Measurements from ENCODE around the gene ABLIM2. TPM values are rescaled to one million over a fixed set of nuclear protein-coding genes. Genes with fewer than 3 reads are reported as not detected.
A peak's percentile ranks its signal among the peaks of the same experiment; 100 is the strongest.

Gene ABLIM2
- total RNA-seq, 1 experiment from 2014 or later: 1.0 TPM

- WGBS (ENCODE audit: extremely low coverage, insufficient read length, low lambda C conversion rate): no CpG with 5 or more reads among the region's 2 CpGs
Measured at GRCh38 chr4:8038083-8038482, 120.5 kb downstream of the ABLIM2 start.

More at GRCh38 chr4:8038083-8038482, 120.5 kb downstream of the ABLIM2 start:
- Histone ChIP-seq H3K18ac (ENCODE audit: insufficient read length, low read depth, low read length) (no peak overlapping the region), H2BK12ac (ENCODE audit: insufficient read length, low read depth, low read length) (no peak overlapping the region), H2BK15ac (ENCODE audit: low read depth, low read length) (no peak overlapping the region), H3K23me2 (ENCODE audit: insufficient read length, low read depth, low read length, poor library complexity, severe bottlenecking) (peaks cover 3% of the 10 kb centered on the region), H3K27me3 (ENCODE audit: insufficient read depth, low read length) (no peaks in the 10 kb centered on the region), H2AK5ac (ENCODE audit: insufficient read length, low read length) (no peak overlapping the region), H3K79me1 (ENCODE audit: insufficient read depth, low read depth, low read length, poor library complexity, severe bottlenecking) (no peaks in the 10 kb centered on the region), H4K8ac (replicated peaks; ENCODE audit: insufficient read length, low read depth, low read length) (no peak overlapping the region), H2BK120ac (ENCODE audit: low read depth, low read length, poor library complexity, severe bottlenecking) (no peak overlapping the region), H2BK20ac (ENCODE audit: low read depth, low read length, poor library complexity, severe bottlenecking) (no peak overlapping the region), H4K5ac (ENCODE audit: insufficient read length, low read depth, low read length) (no peak overlapping the region), H3K27ac (ENCODE audit: insufficient read length, low read depth, low read length) (no peak overlapping the region), H3K4me1 (ENCODE audit: insufficient read depth, low read length) (no peaks in the 10 kb centered on the region), H3K56ac (ENCODE audit: insufficient read length, low read depth, low read length) (no peak overlapping the region), H3K9ac (ENCODE audit: extremely low read depth, insufficient read length, low read length) (no peak overlapping the region), H3K9me3 (ENCODE audit: control insufficient read depth, low read depth, low read length) (no peaks in the 10 kb centered on the region), H3K14ac (ENCODE audit: insufficient read depth, low read length) (no peak overlapping the region; the same call in 1 of the 2 replicates), H3T11ph (ENCODE audit: low read length) (no peak overlapping the region), H4K20me1 (ENCODE audit: control insufficient read depth, insufficient read depth, insufficient read length) (no peaks in the 10 kb centered on the region), H3K4me2 (ENCODE audit: insufficient read depth, insufficient read length, low read length) (no peak overlapping the region), H3K79me2 (ENCODE audit: insufficient read depth, low read length) (no peaks in the 10 kb centered on the region), H2AFZ (ENCODE audit: low read length) (no peak overlapping the region), H2BK5ac (ENCODE audit: insufficient read length, low read length) (no peak overlapping the region), H3K23ac (ENCODE audit: insufficient read length, low read depth, low read length) (no peak overlapping the region), H3K4ac (ENCODE audit: low read depth, low read length) (no peak overlapping the region), H4K91ac (ENCODE audit: insufficient read length, low read depth, low read length) (no peak overlapping the region)
- no peaks in the 10 kb centered on the region for H3K36me3 Mint-ChIP-seq (ENCODE audit: insufficient read depth in 1 of 3, low read depth in 3 of 3)
- H3K4me1 Mint-ChIP-seq: peaks cover 13 to 16% of the 10 kb centered on the region in 2 experiments
- H3K27ac Mint-ChIP-seq: peak overlapping the region in 2 of 3 experiments; percentile 13 to 68; a peak in 1 of 7 replicates
- no peaks in the 10 kb centered on the region; a peak in 1 of 5 replicates for H3K9me3 Mint-ChIP-seq
- no peak overlapping the region for H3K4me3 Mint-ChIP-seq
- no peak for DNase-seq
- no peak for TF ChIP-seq CTCF (conservative IDR thresholded peaks at IDR 0.05)
- no peaks in the 10 kb centered on the region; the same call in 1 of the 2 replicates for H3K27me3 Mint-ChIP-seq (ENCODE audit: low read depth)
